Colonic mucosa (tissue), 4 donors: ENCODE results near the gene AIDA. TPM values are rescaled to one million over a fixed set of nuclear protein-coding genes. Genes with fewer than 3 reads are reported as not detected.

Experiments used
- DNase-seq: peaks from one replicate; pipeline ENCODE4 v3.0.0-alpha.2; 2020
- H3K27ac ChIP-seq: fragments of 200-600 bp; one replicate; pipeline ENCODE4 v1.8.0; 2021
- H3K27me3 ChIP-seq: fragments of 200-600 bp; one replicate; pipeline ENCODE4 v1.8.0; 2021
- H3K36me3 ChIP-seq: fragments of 200-600 bp; one replicate; pipeline ENCODE4 v1.8.0; 2021
- H3K4me1 ChIP-seq: fragments of 200-600 bp; one replicate; pipeline ENCODE4 v1.8.0; 2021; ENCODE audit warnings: mild to moderate bottlenecking
- H3K4me3 ChIP-seq: fragments of 200-600 bp; one replicate; pipeline ENCODE4 v1.8.0; 2021
- H3K9ac ChIP-seq, 2 donors: one replicate each; pipeline ENCODE4 v1.7.0; 2013; ENCODE audit warnings: control low read depth in 2 of 2, low read depth in 2 of 2, low read length in 2 of 2
- H3K9me3 ChIP-seq: fragments of 200-600 bp; one replicate; pipeline ENCODE4 v1.8.0; 2021
- CTCF ChIP-seq: fragments of 200-600 bp; IDR thresholded peaks from one replicate; pipeline ENCODE4 v1.8.0; 2022; ENCODE audit warnings: antibody characterized with exemption, mild to moderate bottlenecking
- intact Hi-C: fragments of 100-400 bp; cut with DNase I; formaldehyde crosslinking; loops from one replicate; pipeline ENCODE4 v1.14.1; 2022
- total RNA-seq, 2 donors: library from RNA; stranded (reverse); fragmentation: NEBNext Ultra II Directional in 1 of 2; extraction: Animal tissue kit (Norgen Biotek cat#: 25700) in 1 of 2; gene quantifications; one replicate each; pipeline ENCODE4 v1.2.1, GENCODE V29; 2021
- donor health status: healthy.
- donor health status: DM: no; HTN: no; CAD: no.
- donor health status: DM: no; HTN: no; CAD: no.

Gene AIDA
- total RNA-seq, 2 donors from 2014 or later = 36.0 to 44.1 TPM

- DNase-seq = no peak
- no peak overlapping the region for H3K9ac ChIP-seq
- no peaks in the 10 kb centered on the region for H3K36me3 ChIP-seq
- no peak overlapping the region for H3K4me3 ChIP-seq
- TF ChIP-seq CTCF = no peak
- H3K9me3 ChIP-seq = no peaks in the 10 kb centered on the region
- H3K4me1 ChIP-seq = no peaks in the 10 kb centered on the region
- no peaks in the 10 kb centered on the region for H3K27me3 ChIP-seq
- intact Hi-C loops = no loop called here
- H3K27ac ChIP-seq = no peak overlapping the region
These were observed 27.2 kb upstream of the AIDA start for GRCh38 chr1:222739465-222739864.

GRCh38 chr1:222736972-222737371, 24.7 kb upstream of the AIDA start, which contains the start of gene FAM177B:
Gene FAM177B, plus strand, starts transcription at chr1:222737202. Its CDS starts 9,344 bp downstream, at chr1:222746546.
- Histone ChIP-seq H3K4me1 (no peaks in the 10 kb centered on the region), H3K4me3 (no peak within 1 kb of the TSS), H3K27me3 (no peaks in the 10 kb centered on the region), H3K27ac (peak within 1 kb of the TSS; percentile 37), H3K9me3 (no peaks in the 10 kb centered on the region), H3K36me3 (no peaks in the 10 kb centered on the region), H3K9ac (no peak within 1 kb of the TSS)
- intact Hi-C loops = loop anchor here (1.0 kb wide), 1 partner anchor 344 kb away; no protein-coding TSS in a partner anchor
- TF ChIP-seq CTCF = no peak
- DNase-seq = no peak

- Histone ChIP-seq H3K36me3 (peaks cover 5% of the 10 kb centered on the region), H3K4me3 (no peak overlapping the region), H3K27ac (no peak overlapping the region), H3K4me1 (no peaks in the 10 kb centered on the region), H3K27me3 (no peaks in the 10 kb centered on the region), H3K9ac (no peak overlapping the region), H3K9me3 (no peaks in the 10 kb centered on the region)
- intact Hi-C loops = no loop called here
- DNase-seq = no peak
- TF ChIP-seq CTCF = no peak
These were observed 24.2 kb upstream of the AIDA start for GRCh38 chr1:222736470-222736869.

GRCh38 chr1:222734740-222735139, 22.4 kb upstream of the AIDA start:
- H3K4me1 ChIP-seq = no peaks in the 10 kb centered on the region
- H3K27me3 ChIP-seq = no peaks in the 10 kb centered on the region
- no peaks in the 10 kb centered on the region for H3K9me3 ChIP-seq
- DNase-seq = no peak
- TF ChIP-seq CTCF = no peak
- peaks cover 13% of the 10 kb centered on the region for H3K36me3 ChIP-seq
- no peak overlapping the region for H3K27ac ChIP-seq
- H3K9ac ChIP-seq = no peak overlapping the region
- H3K4me3 ChIP-seq = no peak overlapping the region
- intact Hi-C loops = no loop called here

- Histone ChIP-seq H3K4me1 (no peaks in the 10 kb centered on the region), H3K9me3 (no peaks in the 10 kb centered on the region), H3K27me3 (no peaks in the 10 kb centered on the region), H3K27ac (no peak overlapping the region), H3K36me3 (peaks cover 20% of the 10 kb centered on the region), H3K4me3 (no peak overlapping the region), H3K9ac (no peak overlapping the region)
- TF ChIP-seq CTCF = no peak
- DNase-seq = no peak
- intact Hi-C loops = no loop called here
These were observed 20.2 kb upstream of the AIDA start for GRCh38 chr1:222732216-222733159.
